NT2/D1 (cell line): ENCODE data around the gene MTURN.

Source experiments
- DNase-seq: peaks from one replicate; pipeline ENCODE4 v3.0.0-alpha.2; 2011; ENCODE audit warnings: low read depth, low spot score
- H3K27me3 ChIP-seq: 2 replicates; pipeline ENCODE4 v1.6.0; 2011; ENCODE audit warnings: mild to moderate bottlenecking; ENCODE audit not compliant: insufficient read length, insufficient read depth
- H3K36me3 ChIP-seq: 2 replicates; pipeline ENCODE4 v1.6.1; 2011; ENCODE audit warnings: mild to moderate bottlenecking, low read length, mixed read lengths; ENCODE audit not compliant: insufficient read depth, insufficient read length
- H3K4me1 ChIP-seq: 2 replicates; pipeline ENCODE4 v1.5.1; 2011; ENCODE audit not compliant: insufficient read depth, insufficient read length
- H3K4me3 ChIP-seq: 2 replicates; pipeline ENCODE4 v1.5.1; 2011; ENCODE audit warnings: low read depth; ENCODE audit not compliant: insufficient read length
- H3K9ac ChIP-seq: 2 replicates; pipeline ENCODE4 v1.6.0; 2011; ENCODE audit warnings: low read depth; ENCODE audit not compliant: insufficient read length
- H3K9me3 ChIP-seq: 2 replicates; pipeline ENCODE4 v1.5.1; 2011; ENCODE audit warnings: mild to moderate bottlenecking, low read length; ENCODE audit not compliant: insufficient read depth
- SUZ12 ChIP-seq: IDR thresholded peaks from 2 replicates; pipeline ENCODE4 v1.6.1; 2011; ENCODE audit not compliant: insufficient read length, insufficient read depth; ENCODE audit errors: extremely low read depth
- YY1 ChIP-seq: IDR thresholded peaks from 2 replicates; pipeline ENCODE4 v1.6.1; 2011; ENCODE audit not compliant: insufficient read length, insufficient read depth
- ZNF274 ChIP-seq: IDR thresholded peaks from 2 replicates; pipeline ENCODE4 v1.6.1; 2011; ENCODE audit warnings: mild to moderate bottlenecking, low read depth, low read length

MTURN gene

DNA sequence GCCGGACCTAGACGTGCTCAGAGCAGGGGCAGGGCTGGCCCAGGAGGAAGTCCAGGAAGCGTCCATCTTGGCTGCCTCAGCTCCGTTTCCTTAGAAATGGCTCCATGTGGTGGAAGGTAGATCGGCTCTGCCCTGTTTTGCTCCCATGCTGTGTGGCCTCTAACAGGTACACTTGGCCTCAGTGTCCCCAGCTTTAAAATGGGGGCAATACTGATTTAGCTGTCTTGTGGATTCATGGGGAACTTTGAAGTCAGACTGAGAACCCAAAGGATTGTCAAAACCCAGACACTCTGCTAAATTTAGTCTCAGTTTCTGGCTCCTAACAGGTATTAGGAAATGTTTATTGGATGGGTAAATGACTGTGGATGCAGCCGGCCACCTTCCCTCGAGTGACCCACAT, 15.9 kb downstream of the MTURN start:
- Histone ChIP-seq H3K9ac (no peak overlapping the region), H3K36me3 (no peaks in the 10 kb centered on the region), H3K4me3 (no peak overlapping the region), H3K27me3 (no peaks in the 10 kb centered on the region), H3K9me3 (no peaks in the 10 kb centered on the region), H3K4me1 (peaks cover 8% of the 10 kb centered on the region)
- TF ChIP-seq ZNF274: no peak
- no peak for TF ChIP-seq YY1
- no peak for TF ChIP-seq SUZ12
- no peak for DNase-seq

GRCh38 chr7:30154111-30154587, 19.4 kb downstream of the MTURN start:
- Histone ChIP-seq H3K4me1 (peaks cover 5% of the 10 kb centered on the region), H3K36me3 (no peaks in the 10 kb centered on the region), H3K9ac (no peak overlapping the region), H3K27me3 (no peaks in the 10 kb centered on the region), H3K4me3 (no peak overlapping the region), H3K9me3 (no peaks in the 10 kb centered on the region)
- TF ChIP-seq ZNF274: no peak
- no peak for TF ChIP-seq SUZ12
- TF ChIP-seq YY1: no peak
- DNase-seq: no peak

DNA sequence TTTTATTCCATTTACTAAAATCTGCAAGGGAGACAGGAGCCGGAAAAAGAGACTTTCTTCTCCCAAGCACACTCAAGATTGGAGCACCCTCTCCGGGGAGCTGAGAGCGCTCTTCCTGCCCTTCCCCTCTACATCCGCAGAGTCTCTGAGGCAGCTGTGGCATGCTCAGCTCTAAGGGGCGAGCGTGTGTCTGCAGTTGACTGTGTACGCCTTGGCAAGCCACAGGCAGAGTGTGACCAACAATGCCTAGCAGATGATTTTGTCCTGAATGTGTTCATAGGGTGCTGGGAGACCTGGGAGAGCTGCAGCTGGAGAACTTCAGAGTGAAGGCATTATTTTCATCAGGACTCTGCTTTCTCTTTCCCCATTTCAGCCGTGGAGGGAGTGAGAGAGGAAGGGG, 20.7 kb downstream of the MTURN start:
- DNase-seq: no peak
- no peak for TF ChIP-seq YY1
- TF ChIP-seq SUZ12: no peak
- no peak for TF ChIP-seq ZNF274
- peaks cover 3% of the 10 kb centered on the region for H3K4me1 ChIP-seq
- no peaks in the 10 kb centered on the region for H3K36me3 ChIP-seq
- no peak overlapping the region for H3K4me3 ChIP-seq
- no peak overlapping the region for H3K9ac ChIP-seq
- H3K27me3 ChIP-seq: no peaks in the 10 kb centered on the region
- no peaks in the 10 kb centered on the region for H3K9me3 ChIP-seq

DNA sequence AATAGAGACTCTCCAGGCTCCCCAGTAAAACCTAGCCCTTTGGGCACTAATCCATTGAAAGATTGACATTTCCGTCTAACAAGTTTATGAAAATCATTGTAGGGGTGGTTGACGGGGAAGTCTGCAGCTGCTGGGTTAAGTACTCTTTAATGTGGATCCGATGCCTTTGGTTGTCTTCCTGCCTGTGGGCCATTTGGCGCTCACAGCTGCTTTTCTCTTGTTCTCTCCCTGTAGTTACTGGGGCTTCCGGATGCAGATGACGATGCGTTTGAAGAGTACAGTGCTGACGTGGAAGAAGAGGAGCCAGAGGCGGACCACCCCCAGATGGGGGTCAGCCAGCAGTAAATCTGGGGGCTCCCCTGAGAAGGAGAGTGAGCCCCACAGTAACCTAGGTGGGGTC, 22.4 kb downstream of the MTURN start:
- Histone ChIP-seq H3K9me3 (no peaks in the 10 kb centered on the region), H3K4me3 (no peak overlapping the region), H3K4me1 (peaks cover 3% of the 10 kb centered on the region), H3K27me3 (no peaks in the 10 kb centered on the region), H3K36me3 (no peaks in the 10 kb centered on the region), H3K9ac (no peak overlapping the region)
- no peak for DNase-seq
- no peak for TF ChIP-seq ZNF274
- TF ChIP-seq SUZ12: no peak
- TF ChIP-seq YY1: no peak

DNA sequence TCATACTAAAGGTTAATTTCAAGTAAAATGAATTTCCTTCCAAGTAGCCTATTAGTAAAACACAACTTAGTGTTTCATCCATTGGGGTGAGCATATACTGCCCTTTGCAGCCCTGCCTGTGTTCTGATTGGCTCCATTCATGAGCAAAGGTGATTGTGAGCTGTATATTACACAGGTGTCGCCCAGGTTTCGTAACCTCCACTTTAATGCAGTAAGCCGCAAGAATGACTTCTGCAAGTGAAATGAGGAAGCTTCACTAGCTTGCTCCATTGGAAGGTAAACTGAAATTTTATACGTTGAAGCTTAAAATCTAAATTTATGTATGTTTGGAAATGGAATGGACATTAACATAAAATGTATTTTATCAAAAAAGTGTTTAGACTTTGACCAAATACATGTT, 24.4 kb downstream of the MTURN start:
- no peak for DNase-seq
- Histone ChIP-seq H3K9me3 (no peaks in the 10 kb centered on the region), H3K4me3 (no peak overlapping the region), H3K36me3 (no peaks in the 10 kb centered on the region), H3K4me1 (peaks cover 3% of the 10 kb centered on the region), H3K27me3 (no peaks in the 10 kb centered on the region), H3K9ac (no peak overlapping the region)
- TF ChIP-seq YY1: no peak
- TF ChIP-seq ZNF274: no peak
- TF ChIP-seq SUZ12: no peak

- no peak for DNase-seq
- no peaks in the 10 kb centered on the region for H3K27me3 ChIP-seq
- no peak for TF ChIP-seq ZNF274
- no peak for TF ChIP-seq SUZ12
- TF ChIP-seq YY1: no peak
- no peak overlapping the region for H3K9ac ChIP-seq
- no peaks in the 10 kb centered on the region for H3K36me3 ChIP-seq
- H3K4me1 ChIP-seq: peaks cover 3% of the 10 kb centered on the region
- no peaks in the 10 kb centered on the region for H3K9me3 ChIP-seq
- no peak overlapping the region for H3K4me3 ChIP-seq
Measured at GRCh38 chr7:30159698-30160143, 24.9 kb downstream of the MTURN start.

DNA sequence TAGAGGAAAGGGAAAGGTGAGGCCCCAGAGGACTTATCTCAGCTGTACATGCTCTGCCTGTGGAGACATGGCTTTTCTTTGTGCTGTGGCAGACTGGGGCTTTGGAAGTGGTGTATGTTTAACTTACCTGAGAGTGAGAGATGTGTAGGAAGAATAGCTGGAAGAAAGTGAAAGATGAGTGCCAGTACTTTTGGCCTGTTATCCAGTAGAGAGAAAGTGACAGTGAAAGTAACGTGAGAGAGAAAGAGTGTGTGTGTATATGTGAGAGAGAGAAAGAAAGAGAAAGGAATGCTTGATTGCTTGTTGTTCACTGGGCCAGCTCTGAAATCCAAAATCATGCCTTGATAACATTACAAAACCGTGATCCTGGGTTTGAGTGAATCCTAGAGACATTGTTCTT, 25.5 kb downstream of the MTURN start:
- Histone ChIP-seq H3K9ac (no peak overlapping the region), H3K4me1 (peaks cover 3% of the 10 kb centered on the region), H3K27me3 (no peaks in the 10 kb centered on the region), H3K9me3 (no peaks in the 10 kb centered on the region), H3K4me3 (no peak overlapping the region), H3K36me3 (no peaks in the 10 kb centered on the region)
- DNase-seq: no peak
- no peak for TF ChIP-seq SUZ12
- TF ChIP-seq ZNF274: no peak
- TF ChIP-seq YY1: no peak
